Omental fat pad (tissue), 4 donors: Measurements from ENCODE around the gene PRSS56. TPM values are rescaled to one million over a fixed set of nuclear protein-coding genes. Genes with fewer than 3 reads are reported as not detected.
A peak's percentile ranks its signal among the peaks of the same experiment; 100 is the strongest.

Experiments used
- ATAC-seq: fragments of 150-250 bp; one replicate; pipeline ENCODE4 v1.9.1; 2016; ENCODE audit warnings: mild to moderate bottlenecking, moderate library complexity; ENCODE audit not compliant: low FRiP score
- DNase-seq: peaks from one replicate; pipeline ENCODE4 v3.0.0-alpha.2; 2019; ENCODE audit warnings: low spot score
- total RNA-seq, 4 donors: library from RNA; depleted of rRNA; stranded (reverse); fragments of >200 nt; gene quantifications; one replicate each; pipeline ENCODE4 v1.1.0, GENCODE V29; 2016
- TF ChIP-seq, protein P1 (sequence below), 3 donors: fragments of 450-650 bp; IDR thresholded peaks; one replicate each; pipeline ENCODE4 v1.5.1; 2016 to 2017; ENCODE audit warnings: antibody characterized with exemption in 3 of 3, mild to moderate bottlenecking in 3 of 3, moderate library complexity in 2 of 3

The PRSS56 gene
- total RNA-seq, 4 donors from 2014 or later, result not detected

DNA sequence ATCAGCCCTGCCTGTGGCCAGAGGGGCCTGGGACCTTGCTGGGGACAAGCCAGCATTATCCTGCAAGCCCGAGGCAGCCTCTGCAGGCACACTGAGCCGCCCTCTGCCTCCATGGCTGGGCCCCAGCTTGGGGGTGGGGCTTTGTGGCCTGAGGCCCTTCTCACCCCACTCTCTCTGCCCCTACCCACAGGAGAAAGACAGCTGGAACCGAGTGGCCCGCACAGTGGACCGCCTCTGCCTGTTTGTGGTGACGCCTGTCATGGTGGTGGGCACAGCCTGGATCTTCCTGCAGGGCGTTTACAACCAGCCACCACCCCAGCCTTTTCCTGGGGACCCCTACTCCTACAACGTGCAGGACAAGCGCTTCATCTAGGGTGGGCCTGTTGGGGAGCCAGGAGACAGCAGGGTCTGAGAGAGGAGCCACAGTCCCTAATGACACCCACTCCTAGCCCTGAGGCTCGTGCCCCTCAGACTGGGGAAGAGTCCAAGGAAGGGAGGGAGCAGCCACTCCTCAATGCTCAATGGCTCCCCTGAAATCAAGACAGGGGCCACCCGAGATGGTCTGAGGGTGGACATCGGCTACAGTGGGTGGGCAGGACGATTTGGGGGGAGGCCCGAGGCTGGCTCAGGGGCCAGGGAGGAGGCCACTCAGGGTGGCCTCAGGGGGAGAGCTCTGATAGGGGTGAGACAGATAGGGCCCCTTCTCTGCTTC is 14.9 kb downstream of the PRSS56 start:
- no peak for ATAC-seq
- TF ChIP-seq, protein P1, sequence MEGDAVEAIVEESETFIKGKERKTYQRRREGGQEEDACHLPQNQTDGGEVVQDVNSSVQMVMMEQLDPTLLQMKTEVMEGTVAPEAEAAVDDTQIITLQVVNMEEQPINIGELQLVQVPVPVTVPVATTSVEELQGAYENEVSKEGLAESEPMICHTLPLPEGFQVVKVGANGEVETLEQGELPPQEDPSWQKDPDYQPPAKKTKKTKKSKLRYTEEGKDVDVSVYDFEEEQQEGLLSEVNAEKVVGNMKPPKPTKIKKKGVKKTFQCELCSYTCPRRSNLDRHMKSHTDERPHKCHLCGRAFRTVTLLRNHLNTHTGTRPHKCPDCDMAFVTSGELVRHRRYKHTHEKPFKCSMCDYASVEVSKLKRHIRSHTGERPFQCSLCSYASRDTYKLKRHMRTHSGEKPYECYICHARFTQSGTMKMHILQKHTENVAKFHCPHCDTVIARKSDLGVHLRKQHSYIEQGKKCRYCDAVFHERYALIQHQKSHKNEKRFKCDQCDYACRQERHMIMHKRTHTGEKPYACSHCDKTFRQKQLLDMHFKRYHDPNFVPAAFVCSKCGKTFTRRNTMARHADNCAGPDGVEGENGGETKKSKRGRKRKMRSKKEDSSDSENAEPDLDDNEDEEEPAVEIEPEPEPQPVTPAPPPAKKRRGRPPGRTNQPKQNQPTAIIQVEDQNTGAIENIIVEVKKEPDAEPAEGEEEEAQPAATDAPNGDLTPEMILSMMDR (IDR thresholded peaks at IDR 0.05), result no peak
- no peak for DNase-seq

DNA sequence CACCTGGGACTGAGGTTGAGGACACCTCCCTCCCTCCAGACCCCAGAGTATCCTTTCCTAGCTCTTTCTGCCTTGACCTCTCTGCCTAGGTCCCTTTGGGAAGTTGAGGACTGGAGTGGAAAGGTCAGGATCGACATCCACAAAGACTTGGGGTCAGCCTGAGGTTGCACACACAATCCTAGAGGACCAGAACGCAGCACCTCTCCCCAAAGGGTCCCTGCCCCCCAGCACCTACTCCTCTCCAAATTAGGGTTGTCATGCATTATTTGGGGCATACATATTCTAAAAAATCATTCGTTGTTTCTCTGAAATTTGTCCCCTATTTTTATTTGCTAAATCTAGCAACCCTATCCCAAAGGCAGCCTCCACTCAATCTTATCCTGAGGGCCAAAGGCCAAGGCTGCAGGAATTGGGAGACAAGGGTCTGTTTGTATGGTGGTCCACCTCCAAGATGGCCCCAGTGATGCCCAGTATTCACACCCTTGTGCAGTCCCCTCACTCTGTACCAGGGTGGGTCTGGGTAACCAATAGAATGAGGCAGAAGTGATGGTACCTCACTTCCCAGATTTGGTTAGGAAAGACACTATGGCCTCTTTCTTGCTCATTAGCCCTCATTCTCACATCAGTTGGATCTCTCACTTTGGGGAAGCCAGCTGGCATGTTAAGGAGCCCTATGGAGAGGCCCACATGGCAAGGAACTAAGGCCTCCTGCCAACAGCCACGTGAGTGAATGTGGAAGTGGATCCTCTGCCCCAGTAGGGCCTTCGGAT is 15.8 kb downstream of the PRSS56 start:
- DNase-seq (no peak), ATAC-seq (no peak)
- TF ChIP-seq, protein P1 (IDR thresholded peaks at IDR 0.05), result no peak

DNA sequence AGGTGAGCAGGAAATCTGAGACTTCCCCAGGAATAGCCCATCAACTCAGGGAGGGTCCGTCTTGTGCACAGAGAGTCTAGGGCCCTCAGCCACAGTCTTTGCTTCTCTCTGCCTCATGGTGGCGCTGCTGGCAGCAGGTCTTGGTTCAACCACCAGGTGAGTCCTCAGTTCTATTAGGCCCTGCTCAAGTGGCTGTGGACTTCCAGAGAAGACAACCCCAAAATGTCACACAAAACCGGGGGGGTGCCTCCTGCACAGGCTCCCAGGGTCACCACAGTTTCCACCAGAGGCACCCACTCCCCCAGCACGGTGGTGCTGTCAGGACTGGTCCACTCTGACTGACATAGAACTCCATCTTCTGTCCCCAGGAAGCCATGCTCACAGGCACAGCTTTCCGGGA is 16.9 kb downstream of the PRSS56 start:
- ATAC-seq (no peak), DNase-seq (no peak)
- TF ChIP-seq, protein P1 (IDR thresholded peaks at IDR 0.05), result no peak

DNA sequence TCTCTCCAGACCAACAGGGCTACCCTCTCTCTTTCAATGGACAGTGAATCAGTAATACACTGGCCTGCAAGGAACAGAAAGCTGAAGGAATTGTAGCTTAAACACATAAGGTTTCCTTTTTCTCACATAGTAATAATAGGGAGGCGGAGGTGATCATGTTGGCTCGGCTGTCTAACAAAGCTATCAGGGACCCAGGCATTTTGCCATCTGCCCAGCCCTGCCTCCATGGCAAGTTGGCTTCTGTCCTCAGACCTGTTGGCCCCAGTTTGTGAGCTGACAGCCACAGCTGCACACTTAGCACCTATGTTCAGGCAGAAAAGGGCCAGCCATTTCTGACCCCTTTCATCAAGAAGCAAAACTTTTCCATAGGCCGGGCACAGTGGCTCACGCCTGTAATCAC is 17.3 kb downstream of the PRSS56 start:
- TF ChIP-seq, protein P1 (IDR thresholded peaks at IDR 0.05), result no peak
- DNase-seq, result no peak
- ATAC-seq, result no peak

DNA sequence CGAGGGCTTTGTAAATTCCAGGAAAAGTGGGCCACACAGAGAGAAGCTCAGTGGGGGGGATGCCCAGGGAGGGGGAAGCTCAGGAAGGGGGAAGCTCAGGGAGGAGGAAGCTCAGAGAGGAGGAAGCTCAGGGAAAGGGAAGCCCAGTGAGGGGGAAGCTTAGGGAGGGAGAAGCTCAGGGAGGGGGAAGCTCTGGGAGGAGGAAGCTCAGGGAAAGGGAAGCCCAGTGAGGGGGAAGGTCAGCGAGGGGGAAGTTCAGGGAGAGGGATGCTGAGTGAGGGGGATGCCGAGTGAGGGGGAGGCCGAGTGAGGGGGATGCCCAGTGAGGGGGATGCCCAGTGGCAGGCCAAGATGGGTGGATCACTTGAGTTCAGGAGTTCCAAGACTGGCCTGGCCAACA is 18.5 kb downstream of the PRSS56 start:
- TF ChIP-seq, protein P1 (IDR thresholded peaks at IDR 0.05), result no peak
- ATAC-seq (no peak), DNase-seq (no peak)

DNA sequence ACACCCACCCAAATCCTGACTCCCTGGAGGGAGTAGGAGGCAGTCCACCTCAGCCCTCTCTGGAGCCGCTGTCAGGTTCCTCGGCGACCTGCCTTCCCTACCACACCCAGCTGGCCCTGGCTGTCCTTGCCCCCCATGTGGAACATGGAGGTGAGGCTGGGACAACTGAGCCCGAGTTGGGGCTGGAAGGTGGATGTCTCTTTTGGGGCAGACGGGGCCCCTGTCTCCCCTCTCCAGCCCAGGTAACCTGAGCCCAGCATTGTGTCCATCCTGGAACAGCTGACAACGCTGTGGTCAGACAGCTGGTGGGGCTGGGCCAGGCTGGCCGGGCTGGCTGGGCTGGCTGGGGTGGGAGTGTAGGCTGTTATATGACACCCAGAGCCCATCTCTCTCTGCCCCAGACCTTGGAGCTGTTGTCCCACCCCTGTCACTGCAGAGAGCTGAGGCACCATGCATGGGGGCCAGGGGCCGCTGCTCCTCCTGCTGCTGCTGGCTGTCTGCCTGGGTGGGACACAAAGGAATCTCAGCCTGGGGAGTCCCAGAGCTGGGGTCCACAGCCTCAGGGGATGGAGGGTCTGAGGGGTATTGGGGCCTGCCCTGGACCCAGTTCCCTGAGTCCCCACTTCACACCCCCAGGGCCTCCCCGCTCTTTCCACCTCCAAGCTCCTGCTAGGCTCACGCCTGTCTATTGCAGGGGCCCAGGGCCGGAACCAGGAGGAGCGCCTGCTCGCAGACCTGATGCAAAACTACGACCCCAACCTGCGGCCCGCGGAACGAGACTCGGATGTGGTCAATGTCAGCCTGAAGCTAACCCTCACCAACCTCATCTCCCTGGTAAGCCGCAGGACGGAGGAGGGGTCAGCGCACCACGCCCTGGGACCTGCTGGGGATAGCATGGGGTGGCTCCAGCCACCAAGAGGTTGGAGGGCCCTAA is 19.4 kb downstream of the PRSS56 start, which contains the start of gene CHRNG:
CHRNG (plus strand) TSS at position 395 of the 934 bp plus-strand sequence; CDS start at position 451, 56 bp downstream.
- ATAC-seq, result peak; percentile 28

More for the DNA sequence above, 19.4 kb downstream of the PRSS56 start, which contains the start of gene CHRNG:
- no peak for DNase-seq
- TF ChIP-seq, protein P1 (IDR thresholded peaks at IDR 0.05), result no peak
